ENCODE results near the gene MAN2A2. TPM values are rescaled to one million over a fixed set of nuclear protein-coding genes. Genes with fewer than 3 reads are reported as not detected.
A peak's percentile ranks its signal among the peaks of the same experiment; 100 is the strongest.

The MAN2A2 gene
- total RNA-seq, 4 donors from 2014 or later = 56.8 to 124 (median 92.4) TPM

DNA sequence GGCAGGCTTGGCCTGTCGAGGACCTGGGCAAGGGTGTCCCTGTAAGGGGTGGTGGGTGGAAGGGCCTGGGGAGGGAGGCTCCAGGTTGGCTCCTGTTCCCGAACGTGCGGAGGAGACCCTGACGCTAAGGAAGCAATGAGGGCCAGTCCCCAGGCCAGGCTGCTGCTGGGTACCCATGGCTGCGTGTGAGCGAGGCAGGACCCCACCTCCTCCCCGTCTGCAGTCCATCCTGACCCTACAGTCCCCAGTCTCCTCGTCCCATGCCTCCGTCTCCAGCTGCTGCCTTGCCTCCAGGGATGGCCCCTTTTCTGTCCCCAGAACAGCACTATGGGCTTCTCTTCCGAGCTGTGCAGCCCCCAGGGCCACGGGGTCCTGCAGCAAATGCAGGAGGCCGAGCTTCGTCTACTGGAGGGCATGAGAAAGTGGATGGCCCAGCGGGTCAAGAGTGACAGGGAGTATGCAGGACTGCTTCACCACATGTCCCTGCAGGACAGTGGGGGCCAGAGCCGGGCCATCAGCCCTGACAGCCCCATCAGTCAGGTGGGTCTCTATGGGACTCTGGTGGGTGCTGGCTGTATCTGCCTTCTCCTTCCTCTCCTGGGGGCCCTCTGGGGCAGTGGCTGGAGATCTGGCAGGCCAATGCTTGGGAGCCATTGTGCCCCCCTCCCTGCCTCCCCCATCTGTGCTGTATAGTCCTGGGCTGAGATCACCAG lies 18.2 kb upstream of the MAN2A2 start:
- TF ChIP-seq POLR2A (IDR thresholded peaks at IDR 0.05) = no peak
- TF ChIP-seq, protein P1, sequence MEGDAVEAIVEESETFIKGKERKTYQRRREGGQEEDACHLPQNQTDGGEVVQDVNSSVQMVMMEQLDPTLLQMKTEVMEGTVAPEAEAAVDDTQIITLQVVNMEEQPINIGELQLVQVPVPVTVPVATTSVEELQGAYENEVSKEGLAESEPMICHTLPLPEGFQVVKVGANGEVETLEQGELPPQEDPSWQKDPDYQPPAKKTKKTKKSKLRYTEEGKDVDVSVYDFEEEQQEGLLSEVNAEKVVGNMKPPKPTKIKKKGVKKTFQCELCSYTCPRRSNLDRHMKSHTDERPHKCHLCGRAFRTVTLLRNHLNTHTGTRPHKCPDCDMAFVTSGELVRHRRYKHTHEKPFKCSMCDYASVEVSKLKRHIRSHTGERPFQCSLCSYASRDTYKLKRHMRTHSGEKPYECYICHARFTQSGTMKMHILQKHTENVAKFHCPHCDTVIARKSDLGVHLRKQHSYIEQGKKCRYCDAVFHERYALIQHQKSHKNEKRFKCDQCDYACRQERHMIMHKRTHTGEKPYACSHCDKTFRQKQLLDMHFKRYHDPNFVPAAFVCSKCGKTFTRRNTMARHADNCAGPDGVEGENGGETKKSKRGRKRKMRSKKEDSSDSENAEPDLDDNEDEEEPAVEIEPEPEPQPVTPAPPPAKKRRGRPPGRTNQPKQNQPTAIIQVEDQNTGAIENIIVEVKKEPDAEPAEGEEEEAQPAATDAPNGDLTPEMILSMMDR (IDR thresholded peaks at IDR 0.05 in 4 of 5, conservative IDR thresholded peaks at IDR 0.05 in 1 of 5) = no peak
- in situ Hi-C loops (cut with MboI; ENCODE audit: low sequenced_read_pairs in 4 of 4) = loop anchor here (5.0 to 25.0 kb wide), 5 partner anchors 173 to 573 kb away; partner anchors contain the start of gene BLM (in 2 of the 4)
- H3K36me3 ChIP-seq = peaks cover 0 to 27% of the 10 kb centered on the region in 2 donors

DNA sequence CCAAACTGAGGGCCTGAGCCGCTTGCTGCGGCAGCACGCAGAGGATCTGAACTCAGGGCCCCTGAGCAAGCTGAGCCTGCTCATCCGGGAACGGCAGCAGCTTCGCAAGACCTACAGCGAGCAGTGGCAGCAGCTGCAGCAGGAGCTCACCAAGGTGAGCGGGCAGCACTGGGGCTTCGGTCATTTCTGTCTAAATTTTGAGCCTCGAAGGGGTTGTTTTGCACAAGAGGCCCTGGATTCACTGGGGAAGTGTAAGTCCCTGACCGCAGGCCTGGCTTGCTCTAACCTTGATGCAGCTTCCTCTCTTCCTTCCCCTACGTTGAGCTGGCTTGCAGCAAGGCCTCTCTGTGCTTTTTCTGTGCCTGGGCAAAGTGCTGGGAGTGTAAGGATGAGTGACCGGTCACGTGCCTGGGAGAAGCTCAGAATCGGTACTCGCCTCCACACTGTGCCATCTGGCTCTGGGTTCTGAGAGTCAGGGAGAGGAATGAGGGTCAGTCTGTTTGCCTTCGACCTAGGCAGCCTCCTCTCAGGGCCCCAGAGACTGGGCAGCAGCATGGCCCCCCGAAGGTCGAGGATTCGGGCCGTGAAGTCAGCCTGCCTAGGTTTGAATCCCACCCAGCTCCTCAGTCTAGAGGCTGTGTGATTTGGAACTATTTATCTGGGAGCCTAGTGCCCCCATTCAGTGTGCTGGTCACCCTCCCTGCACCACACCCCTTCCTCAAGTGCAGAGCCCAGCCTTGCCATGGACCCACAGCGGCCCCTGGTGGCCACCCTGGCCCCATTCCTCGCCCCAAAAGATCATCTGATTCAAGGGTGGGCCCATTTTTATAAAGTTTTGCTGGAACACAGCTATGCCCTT lies 17.4 kb upstream of the MAN2A2 start:
- DNase-seq = peak; percentile 42 to 63
- intact Hi-C loops (cut with DNase I; ENCODE audit: low total_unique reads) = loop anchor here (1.0 to 10.0 kb wide), 3 partner anchors 193 to 561 kb away; no protein-coding TSS in a partner anchor
- Histone ChIP-seq H3K4me1 (peaks cover 7 to 8% of the 10 kb centered on the region in 2 donors), H3K36me3 (peaks cover 0 to 19% of the 10 kb centered on the region in 2 donors), H3K9me3 (no peaks in the 10 kb centered on the region), H3K27me3 (no peaks in the 10 kb centered on the region), H3K4me3 (peak overlapping the region; percentile 57 to 67 (median 62)), H3K27ac (peak overlapping the region; percentile 86 to 90 (median 88))
- peak; percentile 60 to 62 for ATAC-seq
- TF ChIP-seq POLR2A (IDR thresholded peaks at IDR 0.05) = peak in 1 of 2 donors; percentile 14
- TF ChIP-seq, protein P1 (IDR thresholded peaks at IDR 0.05 in 4 of 5, conservative IDR thresholded peaks at IDR 0.05 in 1 of 5) = peak; percentile 97 to 99 (median 98)
- in situ Hi-C loops (cut with MboI; ENCODE audit: low sequenced_read_pairs in 4 of 4) = loop anchor here (5.0 to 25.0 kb wide), 5 partner anchors 173 to 573 kb away; partner anchors contain the start of gene BLM (in 2 of the 4)

More for the DNA sequence above, 18.2 kb upstream of the MAN2A2 start:
- no peak for DNase-seq
- H3K4me3 ChIP-seq = peak overlapping the region; percentile 57 to 67 (median 62)
- peaks cover 7 to 8% of the 10 kb centered on the region in 2 donors for H3K4me1 ChIP-seq
- peak overlapping the region; percentile 86 to 90 (median 88) for H3K27ac ChIP-seq
- H3K9me3 ChIP-seq = no peaks in the 10 kb centered on the region
- H3K27me3 ChIP-seq = no peaks in the 10 kb centered on the region
- no peak for ATAC-seq
- intact Hi-C loops (cut with DNase I; ENCODE audit: low total_unique reads) = loop anchor here (5.0 to 10.0 kb wide), 2 partner anchors 193 to 560 kb away; no protein-coding TSS in a partner anchor

DNA sequence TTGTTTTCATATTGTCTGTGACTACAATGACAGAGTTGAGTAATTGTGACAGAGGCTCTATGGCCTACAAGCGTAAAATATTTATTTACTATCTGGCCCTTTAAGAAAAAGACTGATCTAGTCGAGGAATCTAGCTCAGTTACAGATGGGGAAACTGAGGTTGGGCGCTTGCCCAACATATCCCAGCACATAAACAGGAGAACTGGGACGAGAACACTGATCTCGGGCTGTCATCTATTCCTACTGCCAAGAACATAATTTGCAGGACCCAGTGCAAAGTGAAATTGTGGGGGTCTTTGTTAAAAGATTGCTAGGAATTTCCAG lies 16.8 kb upstream of the MAN2A2 start:
- DNase-seq = no peak
- H3K4me1 ChIP-seq = peaks cover 7 to 8% of the 10 kb centered on the region in 2 donors
- H3K4me3 ChIP-seq = no peak overlapping the region
- TF ChIP-seq, protein P1 (IDR thresholded peaks at IDR 0.05 in 4 of 5, conservative IDR thresholded peaks at IDR 0.05 in 1 of 5) = peak in 1 of 5 experiments; percentile 1
- no peak for TF ChIP-seq POLR2A (IDR thresholded peaks at IDR 0.05)
- H3K27me3 ChIP-seq = no peaks in the 10 kb centered on the region
- no peaks in the 10 kb centered on the region for H3K9me3 ChIP-seq
- H3K27ac ChIP-seq = peak overlapping the region in 3 of 4 donors; percentile 86 to 88 (median 88)
- peaks cover 0 to 14% of the 10 kb centered on the region in 2 donors for H3K36me3 ChIP-seq
- in situ Hi-C loops (cut with MboI; ENCODE audit: low sequenced_read_pairs in 4 of 4) = loop anchor here (5.0 to 25.0 kb wide), 5 partner anchors 174 to 574 kb away; partner anchors contain the start of gene BLM (in 2 of the 4)
- intact Hi-C loops (cut with DNase I; ENCODE audit: low total_unique reads) = loop anchor here (1.0 to 10.0 kb wide), 3 partner anchors 194 to 561 kb away; no protein-coding TSS in a partner anchor
- ATAC-seq = no peak

DNA sequence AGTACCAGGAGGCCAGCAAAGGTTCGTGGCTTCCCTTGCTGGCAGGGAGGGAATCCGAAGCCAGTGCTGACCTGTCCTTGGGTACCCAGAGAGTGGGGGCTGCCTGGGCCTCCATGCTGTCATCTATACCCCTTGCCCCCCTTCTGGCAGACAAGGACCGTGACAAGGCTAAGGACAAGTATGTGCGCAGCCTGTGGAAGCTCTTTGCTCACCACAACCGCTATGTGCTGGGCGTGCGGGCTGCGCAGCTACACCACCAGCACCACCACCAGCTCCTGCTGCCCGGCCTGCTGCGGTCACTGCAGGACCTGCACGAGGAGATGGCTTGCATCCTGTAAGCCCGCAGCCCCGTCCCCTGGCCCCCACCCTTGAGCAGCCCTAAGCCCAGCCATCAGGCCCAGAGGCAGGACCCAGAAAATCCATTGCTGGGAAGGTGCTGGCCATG lies 16.0 kb upstream of the MAN2A2 start:
- intact Hi-C loops (cut with DNase I; ENCODE audit: low total_unique reads) = loop anchor here (5.0 to 10.0 kb wide), 2 partner anchors 195 to 562 kb away; no protein-coding TSS in a partner anchor
- Histone ChIP-seq H3K27me3 (no peaks in the 10 kb centered on the region), H3K4me3 (no peak overlapping the region), H3K9me3 (no peaks in the 10 kb centered on the region), H3K4me1 (peaks cover 7 to 8% of the 10 kb centered on the region in 2 donors), H3K36me3 (peaks cover 0 to 5% of the 10 kb centered on the region in 2 donors), H3K27ac (no peak overlapping the region)
- ATAC-seq (no peak), DNase-seq (no peak)
- TF ChIP-seq, protein P1 (IDR thresholded peaks at IDR 0.05 in 4 of 5, conservative IDR thresholded peaks at IDR 0.05 in 1 of 5) = no peak
- no peak for TF ChIP-seq POLR2A (IDR thresholded peaks at IDR 0.05)
- in situ Hi-C loops (cut with MboI; ENCODE audit: low sequenced_read_pairs in 4 of 4) = loop anchor here (5.0 to 25.0 kb wide), 5 partner anchors 175 to 575 kb away; partner anchors contain the start of gene BLM (in 2 of the 4)
